OCI-LY7 (cell line): ENCODE data around the gene L3MBTL1. TPM values are rescaled to one million over a fixed set of nuclear protein-coding genes. Genes with fewer than 3 reads are reported as not detected.

ENCODE experiments used
- BruUV-seq: library from RNA; stranded (reverse); fragments of 400-500 nt; replicated peaks from 2 replicates; lab custom pipeline; 2021; lab: Mats Ljungman, UMichigan
- CTCF ChIA-PET: fragments of 300-600 bp; sonication (Branson Sonifier 250); formaldehyde crosslinking; loops from one replicate; lab custom pipeline; 2022; ENCODE audit warnings: antibody characterized with exemption; ENCODE audit not compliant: unreplicated experiment; lab: Charles Lee
- POLR2A ChIA-PET: fragments of 300-600 bp; sonication (Branson Sonifier 250); formaldehyde crosslinking; loops from one replicate; lab custom pipeline; 2022; ENCODE audit warnings: antibody characterized with exemption; lab: Charles Lee
- DNase-seq: peaks from one replicate; pipeline ENCODE4 v3.0.0-alpha.2; 2015; ENCODE audit warnings: low spot score
- H2AFZ ChIP-seq: fragments of 200-600 bp; sonication (generic), shearing (Covaris generic); 2 replicates; pipeline ENCODE4 v1.6.1; 2014; ENCODE audit warnings: mild to moderate bottlenecking, antibody characterized with exemption, low read length, moderate library complexity
- H3K27ac ChIP-seq: fragments of 200-600 bp; sonication (generic); 2 replicates; pipeline ENCODE4 v1.5.1; 2014; ENCODE audit warnings: mixed run types, low read depth, mild to moderate bottlenecking, moderate library complexity, low read length, inconsistent platforms; ENCODE audit not compliant: poor library complexity, severe bottlenecking
- H3K36me3 ChIP-seq: fragments of 200-600 bp; sonication (generic); 2 replicates; pipeline ENCODE4 v1.6.1; 2014; ENCODE audit warnings: mild to moderate bottlenecking, antibody characterized with exemption, low read length, moderate library complexity, mixed read lengths; ENCODE audit not compliant: insufficient read depth
- H3K4me1 ChIP-seq: fragments of 200-600 bp; sonication (generic); 2 replicates; pipeline ENCODE4 v1.5.1; 2014; ENCODE audit warnings: mild to moderate bottlenecking, low read length; ENCODE audit not compliant: insufficient read depth, poor library complexity, severe bottlenecking
- H3K4me2 ChIP-seq: fragments of 200-600 bp; sonication (generic); 2 replicates; pipeline ENCODE4 v1.6.1; 2014; ENCODE audit warnings: mild to moderate bottlenecking, low read length
- H3K4me3 ChIP-seq: fragments of 200-600 bp; sonication (generic); 2 replicates; pipeline ENCODE4 v1.5.1; 2014; ENCODE audit warnings: mild to moderate bottlenecking, low read depth, low read length; ENCODE audit not compliant: poor library complexity, severe bottlenecking
- H3K79me2 ChIP-seq: fragments of 200-600 bp; sonication (generic); 2 replicates; pipeline ENCODE4 v1.6.1; 2016; ENCODE audit warnings: low read depth, mild to moderate bottlenecking, low read length, moderate library complexity, mixed read lengths; ENCODE audit not compliant: insufficient read depth
- H3K9me2 ChIP-seq: fragments of 200-600 bp; sonication (generic); 2 replicates; pipeline ENCODE4 v1.6.1; 2016; ENCODE audit warnings: mild to moderate bottlenecking, low read length, mixed read lengths; ENCODE audit not compliant: insufficient read depth
- H3K9me3 ChIP-seq: fragments of 200-600 bp; sonication (generic); 2 replicates; pipeline ENCODE4 v1.6.1; 2014; ENCODE audit warnings: mild to moderate bottlenecking, mixed run types, low read length, mixed read lengths
- H4K20me1 ChIP-seq: fragments of 200-600 bp; sonication (generic); 2 replicates; pipeline ENCODE4 v1.6.1; 2014; ENCODE audit warnings: mild to moderate bottlenecking, antibody characterized with exemption, low read length, moderate library complexity, mixed read lengths; ENCODE audit not compliant: insufficient read depth
- EZH2phosphoT487 ChIP-seq: fragments of 200-600 bp; sonication (generic); IDR thresholded peaks from 2 replicates; pipeline ENCODE4 v1.6.1; 2018; ENCODE audit warnings: low read depth, borderline replicate concordance, mild to moderate bottlenecking, mixed run types, antibody characterized with exemption, low read length, moderate library complexity, mixed read lengths
- intact Hi-C: fragments of 100-400 bp; cut with micrococcal nuclease; formaldehyde crosslinking; loops from one replicate; pipeline ENCODE4 v1.10.0; 2022; ENCODE audit not compliant: unreplicated experiment
- total RNA-seq, 2 experiments: library from RNA; depleted of rRNA in 1 of 2; stranded (reverse); fragments of >200 nt in 1 of 2; shearing (Covaris generic) in 1 of 2; gene quantifications; 2 replicates each; pipeline ENCODE4 v1.2.3, GENCODE V29; 2014 to 2022
- TF ChIP-seq, protein P1 (sequence below): fragments of 200-600 bp; sonication (generic); conservative IDR thresholded peaks from 2 replicates; pipeline ENCODE4 v1.5.1; 2014; ENCODE audit warnings: mild to moderate bottlenecking, antibody characterized with exemption, low read length, moderate library complexity, mixed read lengths

L3MBTL1 gene
- total RNA-seq, 2 experiments from 2014 or later, result 22.4 to 27.8 TPM

DNA sequence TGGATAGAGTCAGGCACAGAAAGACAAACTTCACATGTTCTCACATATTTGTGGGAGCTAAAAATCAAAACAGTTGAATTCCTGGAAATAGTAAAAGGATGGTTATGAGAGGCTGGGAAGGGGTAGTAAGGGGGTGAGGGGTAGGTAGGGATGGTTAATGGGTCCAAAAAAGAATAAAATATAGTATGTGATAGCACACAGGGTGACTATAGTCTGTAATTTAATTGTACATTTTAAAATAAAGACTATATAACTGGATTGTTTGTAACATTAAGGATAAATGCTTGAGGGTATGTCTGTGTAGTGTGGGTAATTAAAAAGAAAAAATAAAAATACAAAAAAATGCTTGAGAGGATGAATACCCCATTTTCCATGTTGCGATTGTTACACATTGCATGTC lies 39.9 kb upstream of the L3MBTL1 start:
- BruUV-seq, result no TSS peak
- CTCF ChIA-PET, result no interaction called here
- Histone ChIP-seq H3K4me2 (no peak overlapping the region), H3K36me3 (peaks cover 64% of the 10 kb centered on the region), H2AFZ (no peak overlapping the region), H3K79me2 (peaks cover 17% of the 10 kb centered on the region; the same call in 1 of the 2 replicates), H3K4me3 (no peak overlapping the region), H3K9me3 (no peaks in the 10 kb centered on the region), H3K27ac (no peak overlapping the region), H3K4me1 (no peaks in the 10 kb centered on the region), H4K20me1 (peaks cover 7% of the 10 kb centered on the region), H3K9me2 (no peaks in the 10 kb centered on the region)
- TF ChIP-seq EZH2phosphoT487, result no peak
- TF ChIP-seq, protein P1, sequence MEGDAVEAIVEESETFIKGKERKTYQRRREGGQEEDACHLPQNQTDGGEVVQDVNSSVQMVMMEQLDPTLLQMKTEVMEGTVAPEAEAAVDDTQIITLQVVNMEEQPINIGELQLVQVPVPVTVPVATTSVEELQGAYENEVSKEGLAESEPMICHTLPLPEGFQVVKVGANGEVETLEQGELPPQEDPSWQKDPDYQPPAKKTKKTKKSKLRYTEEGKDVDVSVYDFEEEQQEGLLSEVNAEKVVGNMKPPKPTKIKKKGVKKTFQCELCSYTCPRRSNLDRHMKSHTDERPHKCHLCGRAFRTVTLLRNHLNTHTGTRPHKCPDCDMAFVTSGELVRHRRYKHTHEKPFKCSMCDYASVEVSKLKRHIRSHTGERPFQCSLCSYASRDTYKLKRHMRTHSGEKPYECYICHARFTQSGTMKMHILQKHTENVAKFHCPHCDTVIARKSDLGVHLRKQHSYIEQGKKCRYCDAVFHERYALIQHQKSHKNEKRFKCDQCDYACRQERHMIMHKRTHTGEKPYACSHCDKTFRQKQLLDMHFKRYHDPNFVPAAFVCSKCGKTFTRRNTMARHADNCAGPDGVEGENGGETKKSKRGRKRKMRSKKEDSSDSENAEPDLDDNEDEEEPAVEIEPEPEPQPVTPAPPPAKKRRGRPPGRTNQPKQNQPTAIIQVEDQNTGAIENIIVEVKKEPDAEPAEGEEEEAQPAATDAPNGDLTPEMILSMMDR, result no peak
- POLR2A ChIA-PET, result interaction anchor here (0.6 to 2.2 kb wide), 3 partner anchors 11 to 161 kb away, joined by 3 to 15 read pairs (median 3); partner anchors contain the start of gene SRSF6
- no peak for DNase-seq
- intact Hi-C loops, result no loop called here

DNA sequence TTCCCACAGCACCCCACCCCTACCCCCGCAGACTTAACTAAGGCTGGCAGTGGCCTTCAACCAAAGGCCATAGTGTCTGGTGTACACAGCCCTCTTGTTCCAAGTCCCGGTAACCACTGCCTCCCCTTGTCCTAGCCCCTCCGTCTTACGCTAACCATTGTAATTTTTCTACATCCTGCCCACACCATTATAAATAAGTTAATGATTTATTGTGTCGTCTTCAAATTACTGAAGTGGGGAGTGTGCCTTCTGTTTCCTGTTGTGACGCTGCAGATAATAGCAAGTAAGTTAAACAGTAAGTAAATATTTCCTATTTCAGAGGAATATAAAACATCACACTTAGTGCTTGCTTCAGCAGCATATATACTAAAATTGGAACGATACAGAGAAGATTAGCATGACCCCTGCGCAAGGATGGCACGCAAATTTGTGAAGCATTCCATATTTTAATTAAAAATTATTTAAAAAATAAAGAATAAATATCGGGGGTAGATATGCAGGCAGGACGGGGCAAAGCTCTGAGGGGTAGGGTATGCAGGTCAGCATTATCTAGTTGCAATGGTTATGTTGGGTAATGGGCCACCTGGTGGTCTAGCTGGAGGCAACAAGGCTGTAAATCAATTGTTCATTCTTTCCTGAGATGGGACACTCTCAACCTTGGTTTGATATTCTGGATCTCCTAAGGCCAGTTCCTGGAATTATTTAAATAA lies 34.7 kb upstream of the L3MBTL1 start:
- H3K79me2 ChIP-seq, result no peaks in the 10 kb centered on the region
- ChIA-PET CTCF (no interaction called here), POLR2A (no interaction called here)
- intact Hi-C loops, result no loop called here
- no TSS peak for BruUV-seq
- H3K9me2 ChIP-seq, result no peaks in the 10 kb centered on the region
- H3K4me1 ChIP-seq, result no peaks in the 10 kb centered on the region
- DNase-seq, result no peak
- no peak overlapping the region for H3K4me2 ChIP-seq
- H3K27ac ChIP-seq, result no peak overlapping the region
- H2AFZ ChIP-seq, result no peak overlapping the region
- no peak overlapping the region for H3K4me3 ChIP-seq
- no peaks in the 10 kb centered on the region for H3K9me3 ChIP-seq
- H3K36me3 ChIP-seq, result peaks cover 13% of the 10 kb centered on the region; the same call in 1 of the 2 replicates
- no peaks in the 10 kb centered on the region for H4K20me1 ChIP-seq
- TF ChIP-seq, protein P1, result 0 out of 2 replicates have a peak, but pooled peaks have one; percentile 28
- no peak for TF ChIP-seq EZH2phosphoT487

DNA sequence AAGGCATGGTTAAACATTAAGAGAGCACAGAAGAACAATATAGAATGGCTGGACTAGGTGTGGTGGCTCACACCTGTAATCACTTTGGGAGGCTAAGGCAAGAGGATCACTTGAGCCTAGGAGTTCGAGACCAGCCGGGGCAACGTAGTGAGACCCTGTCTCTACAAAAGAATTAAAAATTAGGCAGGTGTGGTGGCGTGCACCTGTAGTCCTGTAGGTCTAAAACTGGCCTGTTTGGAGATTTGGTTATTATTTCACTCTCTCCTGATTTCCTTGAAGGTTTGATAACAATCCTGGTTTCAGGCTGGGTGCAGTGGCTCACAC lies 34.2 kb upstream of the L3MBTL1 start:
- no peaks in the 10 kb centered on the region for H3K4me1 ChIP-seq
- H3K4me3 ChIP-seq, result no peak overlapping the region
- ChIA-PET POLR2A (no interaction called here), CTCF (no interaction called here)
- H3K27ac ChIP-seq, result no peak overlapping the region
- H4K20me1 ChIP-seq, result no peaks in the 10 kb centered on the region
- TF ChIP-seq, protein P1, result no peak
- TF ChIP-seq EZH2phosphoT487, result no peak
- BruUV-seq, result no TSS peak
- H3K9me3 ChIP-seq, result no peaks in the 10 kb centered on the region
- no peak overlapping the region for H3K4me2 ChIP-seq
- peaks cover 8% of the 10 kb centered on the region; the same call in 1 of the 2 replicates for H3K36me3 ChIP-seq
- no peak for DNase-seq
- no peaks in the 10 kb centered on the region for H3K9me2 ChIP-seq
- no peaks in the 10 kb centered on the region for H3K79me2 ChIP-seq
- no peak overlapping the region for H2AFZ ChIP-seq
- intact Hi-C loops, result no loop called here
